K562 (cell line): ENCODE results near the gene CACNA1S.

Experiments
- CREB1 ChIP-seq, 2 experiments: sonication (generic) in 1 of 2; formaldehyde crosslinking in 1 of 2; IDR thresholded peaks; 2 replicates each; pipeline versions ENCODE4 v1.6.1 to v1.8.0; 2012 to 2022; ENCODE audit warnings: inconsistent platforms in 1 of 2, mild to moderate bottlenecking in 1 of 2, missing genetic modification reagents in 1 of 2, moderate library complexity in 1 of 2
- ERF ChIP-seq: fragments of 450-650 bp; formaldehyde crosslinking; IDR thresholded peaks from 2 replicates; pipeline ENCODE4 v1.4.0; 2020; ENCODE audit warnings: mild to moderate bottlenecking, mixed read lengths
- GABPA ChIP-seq: fragments of 200-800 bp; sonication (Bioruptor generic); conservative IDR thresholded peaks from 2 replicates; pipeline ENCODE4 v1.6.1; 2016; ENCODE audit warnings: low read depth, missing genetic modification characterization, missing compliant biosample characterization
- JUND ChIP-seq, 2 experiments: IDR thresholded peaks; 2 replicates in 1 of 2; 3 replicates in 1 of 2; pipeline ENCODE4 v1.6.1; 2011; ENCODE audit warnings: borderline replicate concordance in 2 of 2, low read depth in 2 of 2, low read length in 2 of 2, improper control_type of control experiment in 1 of 2, missing biosample characterization in 1 of 2, missing genetic modification characterization in 1 of 2, missing genetic modification reagents in 1 of 2
- MAFG ChIP-seq: fragments of 450-650 bp; conservative IDR thresholded peaks from 2 replicates; pipeline ENCODE4 v1.6.1; 2016; ENCODE audit warnings: missing genetic modification characterization, missing compliant biosample characterization
- MXI1 ChIP-seq: IDR thresholded peaks from 2 replicates; pipeline ENCODE4 v1.6.1; 2011; ENCODE audit warnings: low read depth, mild to moderate bottlenecking, improper control_type of control experiment, low read length
- NFXL1 ChIP-seq: fragments of 450-650 bp; formaldehyde crosslinking; IDR thresholded peaks from 2 replicates; pipeline ENCODE4 v1.4.0; 2021; ENCODE audit warnings: mild to moderate bottlenecking
- SREBF1 ChIP-seq: fragments of 150-350 bp; IDR thresholded peaks from 2 replicates; pipeline ENCODE4 v1.6.1; 2014; ENCODE audit warnings: antibody characterized with exemption, low read depth, low read length, borderline replicate concordance
- UBTF ChIP-seq, 2 experiments: IDR thresholded peaks; 2 replicates each; pipeline ENCODE4 v1.6.1; 2012; ENCODE audit warnings: improper control_type of control experiment in 2 of 2, low read depth in 2 of 2, low read length in 2 of 2, borderline replicate concordance in 1 of 2

GRCh38 chr1:201041011-201041410, 71.2 kb downstream of the CACNA1S start:
- no peak for TF ChIP-seq NFXL1 (CRISPR knock-in tag)
- no peak for TF ChIP-seq ERF (CRISPR knock-in tag)
- TF ChIP-seq MXI1, result no peak
- TF ChIP-seq UBTF (IDR thresholded peaks at IDR 0.05; ENCODE audit: borderline replicate concordance in 1 of 2, low read depth in 2 of 2, low read length in 2 of 2), result no peak
- TF ChIP-seq CREB1 (IDR thresholded peaks at IDR 0.05), result no peak
- no peak for TF ChIP-seq CREB1 (CRISPR knock-in tag; IDR thresholded peaks at IDR 0.05)
- TF ChIP-seq MAFG (tag), result no peak
- no peak for TF ChIP-seq GABPA
- TF ChIP-seq JUND (IDR thresholded peaks at IDR 0.05; ENCODE audit: borderline replicate concordance, low read depth, low read length), result no peak
- TF ChIP-seq JUND (tag; IDR thresholded peaks at IDR 0.05; ENCODE audit: borderline replicate concordance, low read depth, low read length), result no peak
- TF ChIP-seq SREBF1, result no peak
